Measurements from ENCODE around the gene SPTLC1.
"Not testable (repeated sequence)": the region's sequence is repeated elsewhere in the genome, so short reads cannot be mapped to it uniquely, and the experiment has no call there.

SPTLC1 gene

DNA sequence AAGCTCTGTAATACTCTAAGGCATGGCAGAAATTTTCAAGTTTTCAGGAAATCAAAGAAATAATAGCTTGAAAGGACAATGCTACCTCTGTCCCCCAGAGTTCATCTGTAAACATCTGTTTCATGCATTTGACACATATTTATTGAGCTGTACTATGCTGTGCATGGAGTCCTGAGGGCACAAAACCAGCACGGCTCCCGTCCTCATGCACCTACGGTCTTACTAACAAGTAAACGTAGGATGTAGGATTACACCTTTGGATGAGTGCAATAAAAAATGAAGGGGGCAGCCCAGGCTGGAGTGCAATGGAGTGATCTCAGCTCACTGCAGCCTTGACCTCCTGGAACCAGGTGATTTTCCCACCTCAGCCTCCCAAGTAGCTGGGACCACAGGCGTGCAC lies 81.9 kb downstream of the SPTLC1 start:
- DNase-seq (ENCODE audit: low spot score in 2 of 2) = no peak

DNA sequence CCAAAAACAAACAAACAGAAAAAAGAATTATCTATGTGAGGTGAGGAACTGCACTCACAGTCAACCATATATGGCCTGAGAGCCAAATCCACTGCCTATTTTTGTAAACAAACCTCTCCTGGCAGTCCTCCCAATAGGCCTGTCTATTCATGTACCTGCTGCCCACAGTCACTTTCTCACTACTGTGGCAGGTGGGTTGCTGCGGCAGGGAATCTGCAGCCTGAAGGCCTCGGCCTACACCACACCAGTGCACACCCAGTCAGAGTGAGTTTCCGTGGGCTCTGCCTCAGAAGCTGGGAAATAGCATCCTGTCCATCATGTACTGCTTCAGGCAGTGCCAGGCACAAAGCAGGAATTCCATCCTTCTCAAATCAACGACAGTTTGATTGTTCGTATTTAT lies 82.3 kb downstream of the SPTLC1 start:
- no peak overlapping the region for H3K4me3 Mint-ChIP-seq
- H3K9me3 Mint-ChIP-seq = no peaks in the 10 kb centered on the region
- H3K27ac Mint-ChIP-seq (ENCODE audit: low read depth) = no peak overlapping the region
- H3K27me3 Mint-ChIP-seq = no peaks in the 10 kb centered on the region
- no peak for ATAC-seq (replicated peaks; ENCODE audit: extremely low read depth, poor library complexity, severe bottlenecking)
- no peaks in the 10 kb centered on the region for H3K4me1 Mint-ChIP-seq
- DNase-seq (ENCODE audit: low spot score in 2 of 2) = no peak
- H3K36me3 Mint-ChIP-seq (ENCODE audit: insufficient read depth) = peaks cover 33% of the 10 kb centered on the region

More for the DNA sequence above, 81.9 kb downstream of the SPTLC1 start:
- Mint-ChIP-seq H3K36me3 (ENCODE audit: insufficient read depth) (peaks cover 33% of the 10 kb centered on the region), H3K9me3 (no peaks in the 10 kb centered on the region), H3K27me3 (no peaks in the 10 kb centered on the region), H3K4me3 (no peak overlapping the region), H3K4me1 (no peaks in the 10 kb centered on the region), H3K27ac (ENCODE audit: low read depth) (no peak overlapping the region)
- ATAC-seq (replicated peaks; ENCODE audit: extremely low read depth, poor library complexity, severe bottlenecking) = no peak

DNA sequence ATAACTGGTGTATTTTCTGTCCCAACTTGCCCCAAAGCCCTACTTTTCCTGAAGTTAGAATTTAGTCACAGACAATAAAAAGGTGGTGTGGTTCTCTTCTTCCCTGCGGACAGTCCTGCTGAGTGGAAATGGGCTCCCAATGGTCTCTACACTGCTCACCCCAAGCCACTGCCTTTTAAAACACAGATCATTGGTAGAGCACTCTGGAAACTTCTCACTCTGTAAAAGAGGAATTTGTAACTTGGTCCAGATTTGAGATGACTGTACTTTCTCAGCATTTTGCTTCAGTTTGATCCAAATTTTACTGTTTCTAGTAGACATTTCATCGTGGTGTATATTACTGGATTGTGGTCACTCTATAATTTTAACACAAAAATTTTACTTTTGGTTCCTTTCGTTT lies 84.8 kb downstream of the SPTLC1 start:
- DNase-seq (ENCODE audit: low spot score in 2 of 2) (no peak), ATAC-seq (replicated peaks; ENCODE audit: extremely low read depth, poor library complexity, severe bottlenecking) (no peak)
- no peaks in the 10 kb centered on the region for H3K27me3 Mint-ChIP-seq
- no peak overlapping the region for H3K4me3 Mint-ChIP-seq
- H3K9me3 Mint-ChIP-seq = no peaks in the 10 kb centered on the region
- peaks cover 21% of the 10 kb centered on the region for H3K36me3 Mint-ChIP-seq (ENCODE audit: insufficient read depth)
- no peaks in the 10 kb centered on the region for H3K4me1 Mint-ChIP-seq
- no peak overlapping the region for H3K27ac Mint-ChIP-seq (ENCODE audit: low read depth)

DNA sequence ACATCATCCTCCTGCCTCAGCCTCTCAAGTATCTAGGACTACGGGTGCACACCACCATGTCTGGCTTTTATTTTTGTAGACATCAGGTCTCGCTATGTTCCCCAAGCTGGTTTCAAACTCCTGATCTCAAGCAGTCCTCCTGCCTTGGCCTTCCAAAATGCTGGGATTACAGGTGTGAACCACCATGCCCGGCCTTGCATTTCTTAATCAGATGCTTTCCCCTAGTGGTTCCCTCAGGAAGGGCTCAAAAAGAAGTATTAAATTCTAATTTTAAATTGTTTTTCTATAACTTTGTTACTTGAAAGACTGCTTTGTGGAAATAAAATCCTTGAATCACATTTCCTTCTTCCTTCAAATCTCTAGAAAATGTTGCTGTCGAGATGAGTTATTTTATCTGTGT lies 85.7 kb downstream of the SPTLC1 start:
- ATAC-seq (replicated peaks; ENCODE audit: extremely low read depth, poor library complexity, severe bottlenecking) = no peak
- H3K27ac Mint-ChIP-seq (ENCODE audit: low read depth) = no peak overlapping the region
- no peak for DNase-seq (ENCODE audit: low spot score in 2 of 2)
- H3K36me3 Mint-ChIP-seq (ENCODE audit: insufficient read depth) = peaks cover 14% of the 10 kb centered on the region
- H3K4me1 Mint-ChIP-seq = no peaks in the 10 kb centered on the region
- no peak overlapping the region for H3K4me3 Mint-ChIP-seq
- no peaks in the 10 kb centered on the region for H3K27me3 Mint-ChIP-seq
- no peaks in the 10 kb centered on the region for H3K9me3 Mint-ChIP-seq

DNA sequence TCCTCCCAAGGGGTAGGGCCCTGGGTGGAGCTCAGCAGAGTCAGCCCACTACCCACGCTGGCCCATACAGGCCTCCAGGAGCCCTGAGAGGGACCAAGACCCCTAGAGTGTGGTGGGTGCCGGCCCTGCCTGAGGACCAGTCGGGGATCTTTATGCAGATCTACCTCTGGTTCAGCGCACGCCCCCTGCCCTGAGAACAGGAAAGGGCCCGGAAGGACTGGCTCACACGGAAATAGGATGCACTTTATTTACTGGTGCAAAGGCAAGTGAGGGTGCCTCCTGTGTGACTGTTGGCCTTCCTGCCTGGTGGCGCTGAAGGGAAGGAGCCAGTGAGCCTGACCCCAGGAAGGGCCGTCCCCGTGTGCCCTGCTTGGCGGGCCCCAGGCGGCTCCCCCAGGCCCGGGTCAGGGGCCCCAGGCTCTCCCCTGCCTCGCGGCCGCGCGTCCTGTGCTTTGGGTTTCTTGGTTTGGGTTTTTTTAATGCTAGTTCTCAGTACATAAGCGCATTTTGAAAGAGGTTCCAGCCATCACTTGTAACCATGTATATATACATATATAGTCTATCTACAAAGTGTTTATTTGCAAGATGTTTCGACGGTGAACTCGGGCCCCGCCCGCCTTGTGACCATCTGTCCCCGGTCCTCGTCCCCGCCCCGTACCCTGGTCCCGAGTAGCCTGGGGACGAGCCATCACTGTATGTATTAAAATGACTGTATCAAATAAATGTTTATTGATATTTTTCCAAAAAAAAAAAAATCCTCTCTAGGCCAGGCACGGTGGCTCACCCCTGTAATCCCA lies 88.8 kb downstream of the SPTLC1 start:
- no peaks in the 10 kb centered on the region for H3K27me3 Mint-ChIP-seq
- no peak for DNase-seq (ENCODE audit: low spot score in 2 of 2)

DNA sequence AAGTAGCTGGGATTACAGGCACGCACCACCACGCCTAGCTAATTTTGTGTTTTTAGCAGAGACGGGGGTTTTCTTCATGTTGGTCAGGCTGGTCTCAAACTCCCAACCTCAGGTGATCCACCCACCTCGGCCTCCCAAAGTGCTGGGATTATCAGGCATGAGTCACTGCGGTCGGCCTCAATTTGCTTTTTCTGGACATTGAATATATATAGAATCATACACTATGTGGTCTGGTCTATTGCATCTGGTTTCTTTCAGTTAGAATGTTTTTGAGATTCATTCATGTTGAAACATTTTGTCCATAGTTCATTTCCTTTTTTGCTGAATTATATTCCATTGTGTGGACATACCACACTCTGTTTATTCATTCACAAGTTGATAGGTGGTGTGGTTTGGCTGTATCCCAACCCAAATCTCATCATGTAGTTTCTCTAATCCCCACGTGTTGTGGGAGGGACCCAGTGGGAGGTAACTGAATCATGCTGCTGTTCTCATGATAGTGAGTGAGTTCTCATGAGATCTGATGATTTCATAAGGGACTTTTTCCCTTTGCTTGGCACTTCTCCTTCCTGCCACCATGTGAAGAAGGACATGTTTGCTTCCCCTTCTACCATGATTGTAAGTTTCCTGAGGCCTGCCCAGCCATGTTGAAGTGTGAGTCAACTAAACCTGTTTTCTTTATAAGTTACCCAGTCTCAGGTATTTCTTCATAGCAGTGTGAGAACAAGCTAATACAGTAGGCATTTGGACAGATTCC lies 93.2 kb downstream of the SPTLC1 start:
- H3K4me1 Mint-ChIP-seq; DNase-seq (ENCODE audit: low spot score in 2 of 2); ATAC-seq (replicated peaks; ENCODE audit: extremely low read depth, poor library complexity, severe bottlenecking); H3K36me3 Mint-ChIP-seq (ENCODE audit: insufficient read depth); H3K9me3 Mint-ChIP-seq; H3K27ac Mint-ChIP-seq (ENCODE audit: low read depth); H3K4me3 Mint-ChIP-seq: not testable (repeated sequence)
- H3K27me3 Mint-ChIP-seq = peaks cover 19% of the 10 kb centered on the region

More for the DNA sequence above, 88.8 kb downstream of the SPTLC1 start:
- no peak for ATAC-seq (replicated peaks; ENCODE audit: extremely low read depth, poor library complexity, severe bottlenecking)
- Mint-ChIP-seq H3K36me3 (ENCODE audit: insufficient read depth) (peaks cover 3% of the 10 kb centered on the region), H3K4me3 (no peak overlapping the region), H3K9me3 (no peaks in the 10 kb centered on the region), H3K4me1 (no peaks in the 10 kb centered on the region), H3K27ac (ENCODE audit: low read depth) (no peak overlapping the region)

DNA sequence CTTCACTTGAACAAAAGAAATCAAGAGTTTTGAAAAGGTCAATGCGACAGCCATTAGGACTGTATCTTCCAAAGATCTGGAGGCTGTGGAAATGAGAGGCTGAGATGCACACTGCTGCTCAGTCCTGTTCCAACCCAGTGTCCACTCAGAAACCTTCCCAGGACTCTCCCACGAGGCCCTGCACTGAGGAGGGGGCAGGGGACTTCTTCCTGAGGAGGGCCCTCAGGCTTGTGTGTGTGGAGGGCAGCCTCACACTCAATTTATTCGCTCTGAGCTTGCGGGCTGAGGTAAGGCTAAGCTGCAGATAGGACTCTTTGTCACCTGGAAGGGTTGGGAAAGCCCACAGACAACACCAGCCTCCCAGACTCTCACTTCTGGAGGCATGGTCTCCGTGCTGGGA lies 95.6 kb downstream of the SPTLC1 start:
- ATAC-seq (replicated peaks; ENCODE audit: extremely low read depth, poor library complexity, severe bottlenecking) (no peak), DNase-seq (ENCODE audit: low spot score in 2 of 2) (no peak)
- Mint-ChIP-seq H3K4me3 (no peak overlapping the region), H3K27me3 (peaks cover 21% of the 10 kb centered on the region), H3K36me3 (ENCODE audit: insufficient read depth) (peaks cover 2% of the 10 kb centered on the region), H3K27ac (ENCODE audit: low read depth) (no peak overlapping the region), H3K4me1 (no peaks in the 10 kb centered on the region), H3K9me3 (peaks cover 4% of the 10 kb centered on the region)

DNA sequence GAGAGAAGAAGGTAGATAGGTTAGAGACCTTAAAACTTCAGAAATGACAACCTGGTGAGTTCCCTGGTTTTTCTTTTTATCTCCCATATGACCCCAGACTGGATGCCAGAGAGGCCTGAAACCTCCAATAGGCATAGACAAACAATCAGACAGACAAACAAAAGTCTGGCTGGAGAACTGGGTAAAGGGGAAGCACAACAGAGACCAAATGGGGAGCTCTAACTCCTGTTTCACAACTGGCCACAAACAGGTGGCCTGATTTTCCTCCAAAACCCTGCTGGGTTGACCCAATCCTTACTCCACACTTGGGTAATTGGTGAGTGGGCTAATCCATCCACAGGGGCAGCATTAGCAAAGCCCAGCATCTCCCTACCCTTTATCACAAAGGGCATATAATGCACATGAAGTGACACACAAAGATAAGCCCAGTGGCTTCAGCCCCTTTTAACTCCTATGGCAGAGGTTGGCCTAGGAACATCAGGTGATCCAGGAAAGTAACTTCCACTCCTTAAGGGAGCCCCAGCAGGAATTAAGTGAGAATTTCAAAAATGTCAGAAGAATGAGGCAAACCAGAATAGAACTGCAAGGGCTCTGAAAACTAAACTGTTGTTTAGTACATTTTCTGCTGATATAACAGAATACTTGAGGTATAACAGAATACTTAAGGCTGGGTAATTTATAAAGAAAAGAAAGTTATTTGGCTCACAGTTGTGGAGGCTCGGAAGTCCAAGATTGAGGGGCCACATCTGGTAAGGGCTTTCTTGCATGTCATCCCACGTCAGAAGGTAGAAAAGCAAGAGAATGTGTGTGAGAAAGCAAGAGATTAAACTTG lies 104.3 kb downstream of the SPTLC1 start:
- Mint-ChIP-seq H3K27ac (ENCODE audit: low read depth) (no peak overlapping the region), H3K9me3 (peaks cover 6% of the 10 kb centered on the region), H3K4me1 (no peaks in the 10 kb centered on the region), H3K36me3 (ENCODE audit: insufficient read depth) (no peaks in the 10 kb centered on the region), H3K4me3 (no peak overlapping the region), H3K27me3 (peaks cover 26% of the 10 kb centered on the region)
- DNase-seq (ENCODE audit: low spot score in 2 of 2) = no peak
- no peak for ATAC-seq (replicated peaks; ENCODE audit: extremely low read depth, poor library complexity, severe bottlenecking)

DNA sequence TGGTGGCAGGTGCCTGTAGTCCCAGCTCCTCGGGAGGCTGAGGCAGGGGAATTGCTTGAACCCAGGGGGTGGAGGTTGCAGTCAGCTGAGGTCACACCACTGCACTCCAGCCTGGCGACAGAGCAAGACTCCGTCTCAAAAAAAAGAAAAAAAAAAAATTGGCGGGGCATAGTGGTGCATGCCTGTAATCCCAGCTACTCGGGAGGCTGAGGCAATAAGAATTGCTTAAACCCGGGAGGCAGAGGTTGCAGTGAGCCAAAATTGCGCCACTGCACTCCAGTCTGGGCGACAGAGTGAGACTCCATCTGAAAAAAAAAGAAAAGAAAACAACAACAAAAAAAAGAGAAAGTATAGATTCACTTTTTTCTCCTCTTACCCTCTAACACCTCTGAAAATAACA lies 105.0 kb downstream of the SPTLC1 start:
- not testable (repeated sequence) for H3K4me3 Mint-ChIP-seq

DNA sequence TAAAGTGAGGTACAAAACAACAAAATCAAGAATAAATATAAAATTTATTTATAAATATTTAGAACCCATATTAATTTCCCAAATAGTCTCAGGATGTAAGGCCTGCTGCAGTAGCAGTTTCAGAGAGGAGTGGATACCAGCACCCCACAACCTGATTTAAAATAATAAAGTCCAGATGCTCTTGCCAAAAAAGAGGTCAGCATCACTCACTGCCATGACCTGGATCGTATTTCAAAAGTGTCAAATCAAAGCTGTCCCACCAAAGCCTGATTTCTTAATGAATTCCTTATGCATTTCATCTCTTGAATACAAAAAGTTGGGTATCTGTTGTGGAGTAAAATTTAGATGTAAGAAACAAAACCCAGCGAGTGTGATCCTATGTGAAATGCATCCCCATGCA lies 107.2 kb downstream of the SPTLC1 start:
- Mint-ChIP-seq H3K27me3 (peaks cover 22% of the 10 kb centered on the region), H3K27ac (ENCODE audit: low read depth) (no peak overlapping the region), H3K9me3 (no peaks in the 10 kb centered on the region), H3K36me3 (ENCODE audit: insufficient read depth) (no peaks in the 10 kb centered on the region), H3K4me1 (no peaks in the 10 kb centered on the region), H3K4me3 (no peak overlapping the region)
- DNase-seq (ENCODE audit: low spot score in 2 of 2) = no peak
- ATAC-seq (replicated peaks; ENCODE audit: extremely low read depth, poor library complexity, severe bottlenecking) = no peak

More for the DNA sequence above, 105.0 kb downstream of the SPTLC1 start:
- not testable (repeated sequence) for H3K27ac Mint-ChIP-seq (ENCODE audit: low read depth); H3K36me3 Mint-ChIP-seq (ENCODE audit: insufficient read depth); ATAC-seq (replicated peaks; ENCODE audit: extremely low read depth, poor library complexity, severe bottlenecking); DNase-seq (ENCODE audit: low spot score in 2 of 2); H3K4me1 Mint-ChIP-seq; H3K9me3 Mint-ChIP-seq
- H3K27me3 Mint-ChIP-seq = peaks cover 26% of the 10 kb centered on the region

DNA sequence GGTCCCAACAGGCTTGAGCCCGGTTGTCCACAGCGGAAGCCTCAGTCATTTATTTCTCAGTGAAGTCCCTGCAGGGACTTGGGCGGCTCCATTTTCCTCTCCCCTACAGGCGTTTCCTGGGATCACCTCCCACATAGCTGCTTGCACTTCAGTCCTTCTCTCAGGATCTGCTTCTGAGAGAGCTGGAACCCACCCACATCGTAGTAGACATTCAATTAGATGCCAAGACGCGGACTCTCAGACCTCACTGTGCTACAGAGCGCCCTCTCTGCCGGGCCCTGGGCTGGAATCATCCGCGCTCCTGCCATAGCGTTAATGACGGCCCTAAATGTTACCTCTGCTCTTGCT lies 111.2 kb downstream of the SPTLC1 start:
- Mint-ChIP-seq H3K36me3 (ENCODE audit: insufficient read depth) (peaks cover 1% of the 10 kb centered on the region), H3K4me1 (no peaks in the 10 kb centered on the region), H3K4me3 (no peak overlapping the region), H3K27me3 (peaks cover 29% of the 10 kb centered on the region), H3K9me3 (no peaks in the 10 kb centered on the region), H3K27ac (ENCODE audit: low read depth) (no peak overlapping the region)
- ATAC-seq (replicated peaks; ENCODE audit: extremely low read depth, poor library complexity, severe bottlenecking) (no peak), DNase-seq (ENCODE audit: low spot score in 2 of 2) (no peak)

DNA sequence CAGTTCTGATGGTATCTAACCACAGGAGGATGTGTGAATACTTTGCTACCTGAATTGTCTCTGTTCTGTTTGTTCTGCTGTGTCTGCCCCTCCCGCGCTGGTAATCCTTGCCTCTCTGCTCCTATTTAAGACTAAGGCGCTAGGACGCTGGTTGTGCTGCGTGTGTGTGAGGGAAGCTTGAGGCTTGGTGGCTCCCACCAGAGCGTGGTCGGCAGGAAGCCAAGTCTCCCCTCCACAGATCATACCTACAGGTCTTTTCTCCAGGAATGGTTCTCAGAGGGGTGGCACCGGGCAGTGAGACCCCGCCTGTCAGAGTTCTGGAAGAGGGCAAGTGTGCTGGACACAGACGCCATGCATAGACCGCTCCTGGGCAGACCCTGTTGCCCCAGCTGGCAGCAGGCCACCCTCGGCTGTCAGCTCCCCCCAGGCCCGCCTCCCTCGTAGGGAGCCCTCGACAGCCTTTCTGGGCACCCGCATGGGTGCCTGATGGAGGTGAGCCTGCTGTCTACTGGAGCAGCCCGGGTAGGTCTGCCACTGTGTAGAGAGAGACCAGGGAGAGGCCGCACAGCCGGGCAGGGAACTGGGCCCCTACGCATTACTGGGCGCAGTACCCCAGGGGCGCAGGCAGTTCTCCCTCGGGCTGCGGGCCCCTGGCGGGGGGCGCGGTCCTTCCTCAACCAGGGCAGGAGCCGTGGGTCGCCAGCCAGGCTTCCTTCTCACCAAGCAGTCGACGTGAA lies 111.7 kb downstream of the SPTLC1 start:
- no peaks in the 10 kb centered on the region for H3K4me1 Mint-ChIP-seq

More for the DNA sequence above, 111.7 kb downstream of the SPTLC1 start:
- H3K27ac Mint-ChIP-seq (ENCODE audit: low read depth) = no peak overlapping the region
- DNase-seq (ENCODE audit: low spot score in 2 of 2) = no peak
- peaks cover 1% of the 10 kb centered on the region for H3K36me3 Mint-ChIP-seq (ENCODE audit: insufficient read depth)
- H3K9me3 Mint-ChIP-seq = no peaks in the 10 kb centered on the region
- no peak for ATAC-seq (replicated peaks; ENCODE audit: extremely low read depth, poor library complexity, severe bottlenecking)
- H3K4me3 Mint-ChIP-seq = no peak overlapping the region
- H3K27me3 Mint-ChIP-seq = peaks cover 29% of the 10 kb centered on the region
